ENCODE results near the gene MEF2B. TPM values are rescaled to one million over a fixed set of nuclear protein-coding genes. Genes with fewer than 3 reads are reported as not detected.

The MEF2B gene
- total RNA-seq, 4 donors from 2014 or later, result 0.88 TPM; not detected in 3

- no peak for TF ChIP-seq CTCF (IDR thresholded peaks at IDR 0.05; ENCODE audit: low read depth)
Observed at GRCh38 chr19:19212916-19213315, 42.9 kb upstream of the MEF2B start.

GRCh38 chr19:19211499-19212420 lies 41.7 kb upstream of the MEF2B start, which contains the start of gene NCAN:
Gene NCAN (plus strand): TSS chr19:19211958. CDS start chr19:19216954, 4,996 bp downstream.
- no peak for TF ChIP-seq CTCF (IDR thresholded peaks at IDR 0.05; ENCODE audit: low read depth)

GRCh38 chr19:19209372-19209771 lies 39.3 kb upstream of the MEF2B start:
- TF ChIP-seq CTCF (IDR thresholded peaks at IDR 0.05; ENCODE audit: low read depth), result no peak

- TF ChIP-seq CTCF (IDR thresholded peaks at IDR 0.05; ENCODE audit: low read depth), result no peak
Observed at GRCh38 chr19:19207637-19208572, 37.8 kb upstream of the MEF2B start.

- no peak for TF ChIP-seq CTCF (IDR thresholded peaks at IDR 0.05; ENCODE audit: low read depth)
Observed at GRCh38 chr19:19206938-19207337, 36.9 kb upstream of the MEF2B start.

GRCh38 chr19:19205416-19206410 lies 35.6 kb upstream of the MEF2B start:
- TF ChIP-seq CTCF (IDR thresholded peaks at IDR 0.05; ENCODE audit: low read depth), result no peak
